WERI-Rb-1 (cell line): ENCODE data around the gene HLTF.

Experiments used
- DNase-seq: peaks from one replicate; pipeline ENCODE4 v3.0.0-alpha.2; 2020
- H3K27ac ChIP-seq: fragments of 250-450 bp; sonication (Bioruptor Pico); 2 replicates; pipeline ENCODE4 v1.5.1; 2020; ENCODE audit warnings: mild to moderate bottlenecking, moderate library complexity
- H3K27me3 ChIP-seq: fragments of 250-450 bp; sonication (Bioruptor Pico); 2 replicates; pipeline ENCODE4 v1.5.1; 2021; ENCODE audit warnings: mild to moderate bottlenecking, low read depth, moderate library complexity; ENCODE audit not compliant: insufficient read depth, severe bottlenecking
- H3K36me3 ChIP-seq: fragments of 250-450 bp; sonication (Bioruptor Pico); 2 replicates; pipeline ENCODE4 v1.5.1; 2020; ENCODE audit warnings: mild to moderate bottlenecking, moderate library complexity
- H3K4me3 ChIP-seq: 2 replicates; pipeline ENCODE4 v1.5.1; 2011; ENCODE audit warnings: low read depth, mild to moderate bottlenecking, control low read depth, low read length
- H3K9me3 ChIP-seq: fragments of 250-450 bp; sonication (Bioruptor Pico); 2 replicates; pipeline ENCODE4 v1.5.1; 2021; ENCODE audit warnings: mild to moderate bottlenecking, moderate library complexity; ENCODE audit not compliant: severe bottlenecking
- TF ChIP-seq, protein P1 (sequence below): IDR thresholded peaks from 2 replicates; pipeline ENCODE4 v1.5.1; 2011; ENCODE audit warnings: low read depth, mild to moderate bottlenecking, control low read depth, inconsistent platforms, low read length

The HLTF gene

GRCh38 chr3:149091983-149092382 lies 5.7 kb upstream of the HLTF start:
- H3K27ac ChIP-seq = no peak overlapping the region
- H3K27me3 ChIP-seq = no peaks in the 10 kb centered on the region
- no peak for DNase-seq
- no peaks in the 10 kb centered on the region for H3K36me3 ChIP-seq
- H3K9me3 ChIP-seq = peaks cover 1% of the 10 kb centered on the region
- TF ChIP-seq, protein P1, sequence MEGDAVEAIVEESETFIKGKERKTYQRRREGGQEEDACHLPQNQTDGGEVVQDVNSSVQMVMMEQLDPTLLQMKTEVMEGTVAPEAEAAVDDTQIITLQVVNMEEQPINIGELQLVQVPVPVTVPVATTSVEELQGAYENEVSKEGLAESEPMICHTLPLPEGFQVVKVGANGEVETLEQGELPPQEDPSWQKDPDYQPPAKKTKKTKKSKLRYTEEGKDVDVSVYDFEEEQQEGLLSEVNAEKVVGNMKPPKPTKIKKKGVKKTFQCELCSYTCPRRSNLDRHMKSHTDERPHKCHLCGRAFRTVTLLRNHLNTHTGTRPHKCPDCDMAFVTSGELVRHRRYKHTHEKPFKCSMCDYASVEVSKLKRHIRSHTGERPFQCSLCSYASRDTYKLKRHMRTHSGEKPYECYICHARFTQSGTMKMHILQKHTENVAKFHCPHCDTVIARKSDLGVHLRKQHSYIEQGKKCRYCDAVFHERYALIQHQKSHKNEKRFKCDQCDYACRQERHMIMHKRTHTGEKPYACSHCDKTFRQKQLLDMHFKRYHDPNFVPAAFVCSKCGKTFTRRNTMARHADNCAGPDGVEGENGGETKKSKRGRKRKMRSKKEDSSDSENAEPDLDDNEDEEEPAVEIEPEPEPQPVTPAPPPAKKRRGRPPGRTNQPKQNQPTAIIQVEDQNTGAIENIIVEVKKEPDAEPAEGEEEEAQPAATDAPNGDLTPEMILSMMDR = no peak
- H3K4me3 ChIP-seq = no peak overlapping the region

DNA sequence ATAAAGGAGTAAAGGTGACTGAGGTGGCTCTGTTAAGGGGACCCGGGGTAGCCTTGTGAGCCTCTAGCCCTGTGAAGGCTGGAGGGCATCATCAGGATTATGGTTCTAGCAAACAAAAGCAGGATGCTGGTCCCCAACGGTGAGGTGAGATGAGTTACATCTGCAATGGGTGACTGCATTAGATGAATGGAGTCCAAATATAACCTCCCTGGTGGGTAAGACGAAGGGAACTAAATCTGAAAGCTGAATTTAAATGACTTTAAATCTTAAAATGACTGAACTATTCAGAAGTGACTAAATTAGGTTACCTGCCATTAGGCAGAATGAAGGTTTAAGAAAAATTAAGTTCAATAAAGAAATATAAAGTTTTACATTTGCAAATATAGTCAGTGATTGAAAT lies 4.6 kb upstream of the HLTF start:
- Histone ChIP-seq H3K36me3 (no peaks in the 10 kb centered on the region), H3K4me3 (no peak overlapping the region), H3K9me3 (peaks cover 5% of the 10 kb centered on the region), H3K27ac (no peak overlapping the region), H3K27me3 (no peaks in the 10 kb centered on the region)
- TF ChIP-seq, protein P1 = no peak
- DNase-seq = no peak

DNA sequence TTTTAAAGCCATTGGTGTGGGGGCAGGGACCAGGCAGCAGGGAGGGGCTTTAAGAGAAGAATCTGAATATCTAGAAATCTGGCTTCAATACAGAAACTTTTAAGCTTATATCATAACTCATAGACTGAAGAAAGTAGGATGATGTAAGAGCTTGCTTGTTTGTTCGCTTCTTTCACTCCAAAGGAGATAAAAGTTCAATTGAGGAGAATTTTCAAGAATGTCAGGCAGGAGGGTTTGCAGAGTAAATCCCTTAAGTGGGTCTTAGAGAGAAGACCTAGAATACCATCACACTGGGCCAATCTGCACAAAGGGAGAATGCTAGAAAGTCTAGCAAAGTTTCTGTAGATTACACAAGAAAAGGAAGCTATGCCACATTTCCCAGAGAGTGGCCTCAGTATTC lies 4.1 kb upstream of the HLTF start:
- no peak overlapping the region for H3K27ac ChIP-seq
- TF ChIP-seq, protein P1 = no peak
- no peak overlapping the region for H3K4me3 ChIP-seq
- H3K36me3 ChIP-seq = no peaks in the 10 kb centered on the region
- H3K9me3 ChIP-seq = peaks cover 5% of the 10 kb centered on the region
- DNase-seq = no peak
- H3K27me3 ChIP-seq = no peaks in the 10 kb centered on the region

DNA sequence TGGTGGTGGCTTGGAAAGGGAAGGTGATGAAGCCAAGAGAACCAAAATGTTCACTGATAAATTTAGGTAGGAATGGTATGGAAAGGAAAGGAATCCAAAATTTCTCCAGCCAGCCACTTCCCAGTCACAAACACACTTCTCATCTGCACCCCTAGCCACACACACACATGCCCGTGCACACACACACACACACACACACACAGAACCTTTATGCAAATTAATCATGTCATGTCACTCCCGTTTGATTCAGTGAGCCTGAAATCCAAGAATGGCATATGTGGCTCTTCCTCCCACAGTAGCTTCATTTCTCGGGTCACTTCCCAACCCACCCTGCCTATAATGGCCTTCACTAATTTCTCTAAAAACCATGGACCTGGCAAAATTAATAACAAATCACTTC lies 3.1 kb upstream of the HLTF start:
- Histone ChIP-seq H3K27me3 (no peaks in the 10 kb centered on the region), H3K9me3 (peaks cover 5% of the 10 kb centered on the region), H3K27ac (no peak overlapping the region), H3K4me3 (no peak overlapping the region), H3K36me3 (peaks cover 2% of the 10 kb centered on the region)
- no peak for DNase-seq
- TF ChIP-seq, protein P1 = no peak

- H3K27me3 ChIP-seq = no peaks in the 10 kb centered on the region
- no peak overlapping the region for H3K27ac ChIP-seq
- DNase-seq = no peak
- H3K4me3 ChIP-seq = no peak overlapping the region
- H3K9me3 ChIP-seq = peaks cover 5% of the 10 kb centered on the region
- peaks cover 8% of the 10 kb centered on the region for H3K36me3 ChIP-seq
- TF ChIP-seq, protein P1 = no peak
These were observed 875 bp upstream of the HLTF start for GRCh38 chr3:149087208-149087607.

GRCh38 chr3:149085828-149086231 lies 503 bp downstream of the HLTF start:
- peaks cover 5% of the 10 kb centered on the region for H3K9me3 ChIP-seq
- peak overlapping the region; percentile 61 for H3K4me3 ChIP-seq
- TF ChIP-seq, protein P1 = no peak
- peak overlapping the region; percentile 83 for H3K27ac ChIP-seq
- H3K36me3 ChIP-seq = peaks cover 8% of the 10 kb centered on the region
- peak; percentile 17 for DNase-seq
- H3K27me3 ChIP-seq = no peaks in the 10 kb centered on the region
